SW 1271 (cell line): ENCODE results near the gene ACY1.

Source experiments
- DNase-seq, 2 experiments: peaks; one replicate each; lab custom pipeline; 2025; lab: John Stamatoyannopoulos, UW

ACY1 gene

DNA sequence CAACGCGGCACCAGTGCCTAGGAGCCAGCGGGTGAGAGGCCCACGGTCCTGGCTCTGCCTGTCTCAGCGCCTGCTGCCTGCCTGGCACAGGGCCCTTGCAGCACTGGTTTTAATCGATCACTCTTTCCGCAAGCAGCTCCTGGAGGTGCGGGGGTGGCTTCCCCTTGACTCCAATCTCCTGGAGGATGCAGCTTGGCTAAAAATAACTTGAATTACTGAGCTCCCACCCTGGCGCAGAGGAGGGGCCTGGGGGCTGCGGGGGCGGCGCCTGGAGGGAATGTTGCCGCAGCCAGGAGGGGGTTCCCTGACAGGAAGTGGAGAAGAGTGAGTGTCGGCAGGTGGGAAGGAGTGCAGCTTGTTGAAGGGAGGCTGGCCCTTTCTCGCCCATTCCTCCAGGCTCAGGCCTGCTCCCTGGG is 22.2 kb downstream of the ACY1 start:
- no peak for DNase-seq

DNA sequence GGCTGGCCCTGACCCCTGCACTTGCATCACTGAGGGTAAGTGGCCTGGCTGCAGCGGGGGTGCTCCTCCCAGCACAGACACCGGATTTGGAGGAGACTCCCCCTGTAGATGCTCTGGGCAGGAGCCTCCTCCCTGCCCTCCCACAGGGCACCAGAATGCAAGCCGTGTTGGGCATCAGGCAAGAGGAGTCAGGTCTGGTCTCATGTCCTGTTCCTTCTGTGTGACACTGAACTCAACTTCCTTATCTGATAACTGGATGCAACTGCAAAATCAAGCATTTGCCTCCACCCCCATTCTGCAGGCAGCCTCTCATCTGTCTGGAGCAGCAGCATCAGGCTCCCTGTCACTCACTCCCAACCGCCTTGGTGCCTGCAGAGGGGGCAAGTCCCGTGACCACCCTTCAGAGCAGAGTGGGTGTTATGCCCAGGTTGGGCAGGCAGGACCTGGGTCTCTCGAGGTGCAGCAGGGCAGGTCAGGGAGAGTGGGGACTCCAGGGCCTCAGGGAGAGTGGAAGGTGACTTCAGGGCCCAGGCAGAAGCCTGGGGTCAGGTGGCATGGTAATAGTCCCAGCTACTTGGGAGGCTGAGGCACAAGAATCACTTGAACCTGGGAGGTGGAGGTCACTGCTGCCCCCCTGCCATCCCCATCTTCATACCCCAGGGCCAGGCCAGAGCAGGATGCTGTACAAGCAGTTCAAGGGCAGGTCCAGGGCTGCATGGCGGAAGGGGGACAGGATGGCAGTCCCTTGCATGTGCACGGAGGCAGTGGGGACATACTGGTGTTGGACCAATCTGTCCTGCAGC is 22.9 kb downstream of the ACY1 start:
- no peak for DNase-seq

DNA sequence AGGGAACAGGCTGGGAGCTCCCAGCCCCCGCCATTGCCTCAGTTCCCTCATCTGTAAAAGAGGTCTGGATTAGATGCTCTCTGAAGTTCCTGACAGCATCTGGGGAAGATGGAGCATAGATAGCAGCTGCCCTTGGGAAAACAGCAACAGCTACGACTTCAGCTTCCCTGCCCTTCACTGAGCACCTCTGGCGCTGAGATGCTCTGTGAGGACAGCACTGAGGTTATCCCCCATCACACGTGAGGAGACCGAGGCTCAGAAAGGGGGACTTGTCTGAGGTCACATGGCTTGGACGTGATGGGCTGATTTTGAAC is 23.4 kb downstream of the ACY1 start:
- DNase-seq, result no peak

DNA sequence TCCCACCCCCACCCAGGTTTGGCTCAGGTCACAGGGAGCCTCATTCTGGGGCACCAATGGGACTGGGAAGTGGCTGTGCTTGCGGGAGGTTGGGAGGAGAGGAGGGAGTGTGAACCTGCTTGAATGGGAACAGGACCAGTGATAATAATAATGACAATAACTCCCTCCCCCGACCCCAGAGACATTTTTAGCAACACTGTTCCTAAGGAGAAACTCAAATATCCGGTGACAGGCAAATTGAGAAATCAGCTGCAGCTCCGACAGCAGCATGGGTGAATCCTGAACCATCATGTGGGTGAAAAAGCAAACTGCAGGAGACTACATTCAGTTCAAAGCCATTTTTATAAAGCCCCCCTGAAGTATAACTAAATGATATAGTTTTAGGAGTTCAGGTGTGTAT is 24.0 kb downstream of the ACY1 start:
- DNase-seq, result no peak

DNA sequence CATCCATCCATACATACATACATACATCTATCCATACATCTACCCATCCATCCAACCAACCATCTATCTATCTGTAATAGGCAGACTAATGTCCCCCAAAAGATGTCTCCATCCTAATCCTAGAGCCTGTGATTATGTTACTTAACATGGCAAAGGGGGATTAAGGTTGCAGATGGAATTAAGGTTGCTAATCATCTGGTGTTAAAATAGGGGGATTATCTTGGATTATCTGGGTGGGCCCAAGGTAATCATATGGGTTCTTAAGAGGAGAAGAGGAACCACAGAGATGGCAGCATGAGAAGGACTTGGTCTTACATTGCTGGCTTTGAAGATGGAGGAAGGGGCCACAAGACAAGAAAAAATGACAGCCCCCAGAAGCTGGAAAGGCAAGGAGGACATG is 27.1 kb downstream of the ACY1 start:
- DNase-seq, result no peak

DNA sequence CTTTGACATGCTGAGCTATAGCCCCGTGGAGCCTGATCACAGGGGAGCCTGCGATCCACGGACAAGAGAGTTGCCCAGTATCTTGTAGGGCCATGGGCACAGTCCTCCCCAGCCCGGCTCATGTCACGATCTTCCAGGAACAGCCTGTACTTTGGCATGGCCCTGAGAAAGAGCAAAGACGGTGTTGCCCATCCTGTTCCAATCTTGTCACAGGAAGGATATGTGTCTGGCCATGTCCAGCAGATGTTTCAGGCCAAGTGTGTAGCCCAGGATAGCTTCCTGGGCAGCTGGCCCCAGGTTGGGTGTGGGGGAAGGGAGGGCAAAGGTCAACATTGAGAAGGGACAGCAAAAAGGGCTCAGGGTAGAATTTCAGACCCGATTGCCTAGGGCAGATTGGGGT is 29.4 kb downstream of the ACY1 start:
- no peak for DNase-seq

DNA sequence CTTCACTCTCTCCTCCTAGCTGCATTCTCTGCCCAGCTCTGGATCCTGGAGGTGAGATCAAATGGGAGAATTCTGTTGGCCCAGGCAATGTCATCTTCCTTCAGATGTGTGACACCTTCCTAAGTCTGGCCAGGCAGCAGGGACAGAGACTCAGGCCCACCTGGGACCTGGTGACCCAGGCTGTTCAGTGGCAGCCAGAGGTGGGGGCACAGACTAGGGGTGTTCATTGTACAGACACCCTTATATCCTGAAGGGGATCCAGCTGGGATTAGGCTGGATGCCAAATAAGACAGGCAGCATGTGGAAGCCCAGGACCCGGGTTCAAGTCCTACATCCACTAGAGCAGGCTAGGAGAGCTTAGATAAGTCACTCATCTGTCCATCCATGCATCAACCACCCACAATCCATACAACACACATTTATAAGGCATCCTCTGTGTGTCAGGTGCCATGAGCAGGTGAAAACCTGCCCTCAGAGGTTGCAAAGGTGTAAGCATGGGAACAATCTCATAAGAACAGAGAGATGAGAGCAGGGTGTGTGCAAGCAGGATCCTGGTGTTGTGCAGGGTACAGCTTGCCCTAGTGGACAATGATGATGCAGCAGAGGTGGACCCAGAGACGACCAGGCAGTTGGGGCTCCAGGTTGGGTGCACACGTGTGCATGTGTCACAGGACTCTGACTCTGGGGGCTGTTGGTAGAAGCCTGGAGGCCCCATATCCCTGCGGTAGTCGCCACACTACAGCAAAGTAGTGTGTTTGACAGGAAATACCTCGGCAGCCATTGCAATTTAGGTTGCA is 30.7 kb downstream of the ACY1 start:
- DNase-seq, result no peak

DNA sequence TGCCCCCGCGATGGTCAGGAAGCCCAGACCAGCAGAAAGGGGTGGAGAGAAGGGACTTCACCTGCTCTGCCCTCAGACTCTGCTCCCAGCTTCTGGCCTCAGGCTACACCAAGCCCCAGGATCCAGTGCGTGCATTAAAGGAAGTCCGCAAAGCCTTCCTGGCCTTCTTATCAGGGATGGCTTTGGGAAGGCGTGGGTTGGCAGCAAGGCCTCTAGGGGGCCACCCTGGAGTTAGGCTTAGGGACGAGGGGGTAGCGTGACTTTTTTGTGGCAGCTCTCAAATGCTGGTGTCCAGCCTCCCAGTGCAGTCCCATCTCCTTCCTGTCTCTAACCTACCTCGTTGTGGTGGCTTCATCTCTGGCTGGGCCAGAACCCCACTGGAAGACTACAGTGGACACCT is 31.3 kb downstream of the ACY1 start:
- DNase-seq, result no peak

DNA sequence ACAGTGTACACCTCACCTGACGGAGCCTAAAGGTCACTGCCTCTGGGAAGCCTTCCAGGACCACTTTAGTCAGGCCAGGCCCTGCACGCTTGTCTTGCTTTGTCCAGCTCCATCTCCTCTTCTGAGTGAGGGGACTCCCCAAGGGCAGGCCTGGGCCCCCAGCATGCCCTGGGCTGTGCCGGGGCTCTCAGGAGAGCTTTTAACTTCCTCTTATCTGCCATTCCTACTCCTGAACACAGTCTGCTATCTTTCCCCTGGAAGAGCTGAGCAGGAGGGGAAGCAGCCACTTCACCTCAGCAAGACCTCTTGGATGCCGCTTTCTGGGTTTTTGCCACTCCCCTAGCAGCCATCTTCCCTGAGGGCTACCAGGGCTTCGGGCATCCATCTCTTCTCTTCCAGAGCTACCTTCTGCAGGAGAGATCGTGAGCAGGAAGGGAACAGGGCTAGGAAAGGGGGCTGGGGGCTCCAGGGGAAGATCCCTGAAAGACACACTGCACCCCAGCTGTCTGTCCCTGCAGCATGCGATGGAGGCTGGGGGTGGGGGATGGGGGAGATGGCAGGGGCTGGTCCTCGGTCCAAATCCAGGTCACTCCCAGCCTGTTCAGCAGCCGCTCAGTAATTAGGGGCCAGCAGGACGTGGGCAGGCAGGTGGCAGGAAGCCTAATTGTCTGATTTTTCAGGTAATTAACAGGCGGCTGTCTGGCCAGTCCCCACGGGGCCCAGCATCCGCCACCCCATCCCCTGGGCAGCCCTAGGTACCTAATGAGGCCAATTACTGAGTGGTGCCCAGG is 32.3 kb downstream of the ACY1 start:
- DNase-seq, result no peak

DNA sequence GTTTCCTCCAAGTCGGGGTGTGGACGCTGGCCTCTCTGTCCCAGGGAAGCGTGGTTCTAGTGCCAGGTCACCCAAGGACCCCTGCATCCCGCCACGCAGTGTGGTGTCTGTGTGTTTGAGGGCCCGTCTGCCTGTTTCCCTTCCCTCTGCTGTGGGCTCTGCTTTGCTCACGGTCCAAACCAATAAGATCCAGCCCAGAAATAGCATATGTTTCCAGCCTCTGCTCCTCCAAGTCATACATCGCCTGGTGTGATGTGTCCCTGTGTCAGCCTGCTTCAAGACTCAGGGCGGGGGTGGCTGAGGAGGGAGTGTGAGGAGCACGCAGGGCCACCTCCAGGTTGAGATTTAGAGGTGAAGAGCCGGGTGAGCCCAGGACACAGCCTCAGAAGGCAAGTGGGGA is 34.3 kb downstream of the ACY1 start:
- DNase-seq, result no peak

DNA sequence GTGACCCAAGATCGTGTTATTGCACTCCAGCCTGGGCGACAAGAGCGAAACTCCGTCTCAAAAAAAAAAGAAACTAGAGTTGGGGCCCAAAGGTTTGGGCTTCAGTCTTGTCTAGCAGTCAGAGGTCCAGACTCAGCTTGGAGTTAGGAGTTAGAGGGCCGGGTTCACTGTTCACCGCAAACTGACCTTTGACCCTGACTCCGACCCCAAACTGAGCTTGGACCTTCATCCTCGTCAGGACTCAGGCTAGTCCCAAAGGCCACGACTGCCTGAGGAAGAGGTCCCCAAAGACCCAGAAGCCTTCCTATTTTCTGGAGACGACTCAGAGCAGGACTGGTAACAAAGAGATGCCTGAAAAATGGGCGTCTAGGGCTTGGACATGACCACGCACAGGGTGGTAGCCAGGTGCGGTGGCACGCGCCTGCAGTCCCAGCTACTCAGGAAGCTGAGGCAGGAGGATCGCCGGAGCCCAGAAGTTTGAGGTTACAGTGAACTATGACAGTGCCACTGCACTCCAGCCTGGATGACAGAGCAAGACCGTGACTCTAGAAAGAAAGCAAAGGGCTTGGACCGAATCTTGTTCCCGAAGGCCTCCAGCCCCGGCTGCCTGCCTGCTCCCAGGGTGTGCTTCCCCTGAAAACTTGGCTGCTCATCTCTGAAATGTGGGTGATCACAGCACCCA is 35.1 kb downstream of the ACY1 start:
- no peak for DNase-seq

DNA sequence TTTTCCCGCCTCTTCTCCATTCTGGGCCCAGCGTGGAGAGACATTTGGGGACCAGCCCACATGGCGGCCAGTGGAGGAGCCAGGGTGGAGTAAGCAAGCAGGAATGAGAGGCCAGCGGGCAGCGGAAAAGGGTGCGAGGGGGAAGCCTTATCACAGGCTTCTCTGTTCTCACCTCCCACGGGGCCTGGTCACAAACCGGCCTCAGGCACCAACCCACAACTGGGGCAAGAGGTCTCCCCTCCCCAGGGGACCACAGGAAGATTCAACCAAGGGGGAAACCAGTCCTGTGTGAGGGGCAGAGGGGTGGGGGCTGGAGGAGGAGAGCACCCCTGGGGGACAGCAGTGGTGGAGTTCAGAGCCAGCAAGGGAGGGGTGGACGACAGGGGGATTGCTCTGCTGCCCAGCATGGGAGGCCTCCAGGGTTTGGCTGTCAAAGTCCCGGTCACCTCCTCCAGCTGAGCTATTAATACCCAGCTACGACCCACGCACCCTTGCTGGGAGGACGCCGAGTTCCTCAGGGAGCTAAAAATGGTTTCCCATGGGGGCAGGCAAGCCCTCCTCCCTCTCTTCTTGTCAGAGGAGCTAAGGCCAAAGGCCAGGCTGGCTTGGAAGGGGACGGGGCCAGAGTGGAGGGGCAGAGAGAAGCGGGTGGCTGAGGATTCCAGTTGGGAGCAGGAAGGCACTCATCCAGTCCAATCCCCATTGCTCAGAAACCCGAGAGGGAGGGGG is 36.2 kb downstream of the ACY1 start:
- no peak for DNase-seq

DNA sequence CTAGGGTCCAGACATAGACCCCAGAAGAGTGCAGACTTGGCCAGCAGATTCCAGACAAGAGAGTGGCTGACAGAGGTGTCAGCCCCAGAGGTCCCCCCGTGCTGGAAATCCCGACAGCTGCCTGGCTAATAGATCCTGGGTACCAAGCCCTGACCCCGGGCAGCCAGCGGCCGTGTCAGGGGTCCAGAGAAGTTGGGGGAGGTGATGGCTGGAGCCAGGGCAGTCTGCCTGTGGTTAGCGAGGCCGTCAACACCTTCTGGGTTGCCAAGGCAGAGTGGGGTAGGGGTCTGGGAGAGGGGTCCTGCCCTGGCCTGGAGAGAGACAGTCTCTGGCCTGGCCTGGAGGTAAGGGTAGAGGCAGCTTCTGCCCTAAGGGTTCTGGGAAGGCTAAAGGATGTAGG is 37.5 kb downstream of the ACY1 start:
- DNase-seq, result no peak

DNA sequence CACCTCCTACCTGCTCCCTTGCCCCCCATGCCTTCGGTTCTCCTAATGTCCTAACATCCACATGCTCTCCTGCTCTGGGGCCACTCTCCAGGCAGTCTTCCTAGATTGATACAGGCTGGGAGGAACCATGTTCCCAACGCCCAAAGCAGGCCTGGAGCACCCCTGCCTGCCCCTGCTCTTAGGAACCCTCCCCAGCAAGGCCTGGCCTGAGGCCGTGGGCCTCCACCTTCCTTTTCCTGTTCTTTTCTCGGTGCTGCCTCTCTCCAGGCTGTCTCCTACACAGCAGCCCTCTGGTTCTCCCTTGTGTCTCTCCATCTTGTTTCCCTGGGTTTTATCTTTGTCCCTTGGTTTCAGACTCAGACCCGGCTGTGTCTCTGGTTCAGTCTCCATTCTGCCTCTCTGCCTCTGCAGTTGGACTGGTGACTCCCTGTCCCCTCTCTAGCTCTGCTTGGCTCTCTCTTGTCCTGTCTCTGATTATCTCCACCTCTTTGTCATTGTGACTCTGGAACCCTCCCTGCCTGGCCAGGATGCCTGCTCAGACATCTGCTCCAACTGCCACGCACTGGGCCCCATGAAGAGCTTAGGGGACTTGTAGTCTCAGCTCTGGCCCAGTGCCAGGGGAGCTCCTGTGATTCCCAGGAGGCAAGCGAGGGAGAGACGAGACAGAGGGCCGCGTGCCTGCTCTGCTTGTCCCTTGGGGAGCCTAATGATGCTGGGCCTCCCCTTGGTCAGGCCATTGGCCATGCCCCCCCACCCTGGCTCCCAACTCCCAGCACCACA is 38.3 kb downstream of the ACY1 start:
- no peak for DNase-seq

DNA sequence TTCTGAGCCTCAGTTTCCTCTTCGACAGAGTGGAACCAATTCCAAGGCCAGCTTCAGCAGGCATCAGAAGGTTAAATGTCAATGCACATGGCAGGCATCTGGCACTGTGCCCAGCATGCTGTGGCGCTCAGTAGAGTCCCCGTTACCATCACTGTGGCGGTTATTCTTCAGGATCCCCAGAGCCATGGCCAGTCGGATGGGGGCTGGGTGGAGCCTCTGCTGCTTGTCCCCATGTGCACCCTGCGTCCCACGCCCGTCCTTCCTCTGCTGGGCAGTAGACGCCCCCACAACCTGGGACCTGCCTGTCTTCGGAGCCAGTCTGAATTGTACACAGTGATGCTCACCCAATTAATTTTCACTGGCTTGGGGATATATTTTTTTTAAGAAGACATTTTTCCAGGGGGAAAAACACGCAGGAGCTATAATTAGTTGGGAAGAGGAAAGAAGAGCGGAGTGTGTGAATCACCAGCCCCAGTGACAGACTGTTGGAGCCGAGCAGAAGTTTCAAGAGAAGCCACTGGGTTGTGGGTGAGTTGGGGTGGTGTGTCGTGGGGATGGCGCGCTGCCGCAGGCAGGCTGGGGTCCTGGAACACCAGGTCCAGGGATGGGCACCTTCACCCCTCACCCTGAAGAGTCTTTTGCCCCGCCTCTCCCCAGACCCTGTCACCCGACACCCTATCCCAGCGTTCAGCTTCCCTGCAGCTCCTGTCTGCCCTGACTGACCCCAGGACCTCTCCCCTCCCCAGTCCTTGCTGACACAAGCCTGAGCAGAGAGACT is 39.2 kb downstream of the ACY1 start:
- no peak for DNase-seq

DNA sequence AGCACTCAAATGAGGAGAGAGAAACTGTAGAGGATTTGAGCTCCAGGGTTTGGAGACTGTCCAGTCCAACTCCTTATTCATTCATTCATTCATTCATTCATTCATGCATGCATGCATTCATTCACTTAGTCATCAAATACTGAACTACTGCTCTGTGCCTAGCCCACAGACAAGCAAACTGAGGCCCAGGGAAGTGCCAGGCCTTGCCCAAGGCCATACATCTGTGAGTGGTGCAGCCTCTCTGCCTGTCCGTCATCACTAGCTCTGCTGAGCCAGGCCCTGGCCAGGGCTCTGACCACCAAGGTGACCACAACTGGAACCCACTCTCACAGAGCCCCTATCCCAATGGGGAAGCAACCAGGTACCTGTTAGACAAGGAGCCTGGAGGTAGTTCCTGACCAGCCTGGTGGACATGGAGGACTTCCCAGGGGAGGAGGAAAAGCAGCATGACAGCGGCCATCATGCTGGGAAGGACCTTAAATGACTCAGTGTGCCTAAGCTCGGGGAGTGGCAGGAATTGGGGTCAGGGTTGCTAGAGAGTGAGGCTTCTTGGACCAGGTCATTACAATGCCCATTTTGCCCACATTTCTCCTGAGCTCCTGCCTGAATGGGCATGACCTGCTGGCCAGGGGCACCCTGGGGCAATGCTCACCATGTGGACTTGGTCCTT is 39.9 kb downstream of the ACY1 start:
- no peak for DNase-seq

DNA sequence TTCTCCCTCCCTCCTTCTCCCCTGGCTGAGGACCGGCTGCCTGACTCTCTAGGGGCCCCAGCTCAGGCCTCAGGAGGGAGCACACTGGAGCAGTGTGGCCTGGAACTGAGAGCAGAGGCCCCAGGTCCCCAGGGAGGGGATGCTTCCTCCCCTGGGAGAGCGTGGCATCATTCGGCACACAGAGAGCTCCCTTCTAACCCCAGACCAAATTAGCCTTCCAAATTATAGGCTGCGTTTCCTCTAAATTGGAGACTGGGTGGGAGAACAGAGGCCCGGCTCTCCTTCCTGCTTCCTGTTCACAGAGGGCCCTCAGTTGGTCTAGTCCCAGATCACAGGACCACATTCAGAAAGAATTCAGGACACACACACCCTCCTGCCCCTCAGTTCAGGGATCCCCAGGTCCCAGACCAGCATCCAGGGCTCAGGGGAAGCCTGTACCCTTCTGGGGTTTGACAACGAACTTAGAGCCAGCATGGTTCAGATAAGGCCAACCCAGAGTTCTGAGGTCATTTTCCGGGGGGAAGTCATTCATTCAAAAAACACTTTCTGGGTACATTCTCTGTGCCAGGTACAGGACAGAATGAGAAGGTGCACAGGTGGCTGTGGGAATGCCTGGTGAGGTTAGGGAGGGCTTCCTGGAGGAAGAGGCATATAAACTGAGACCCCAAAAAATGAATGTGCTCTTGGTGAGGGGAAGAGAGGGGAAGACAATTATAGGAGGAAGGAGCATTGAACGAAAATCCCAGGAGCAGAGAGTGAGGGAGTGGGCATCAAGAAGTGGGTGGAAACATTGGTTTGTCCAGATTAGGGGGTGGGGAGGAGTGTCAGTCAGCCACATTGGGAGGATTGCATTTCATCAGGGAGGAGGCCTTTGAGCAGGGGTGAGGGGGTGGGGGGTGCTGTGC is 40.8 kb downstream of the ACY1 start:
- no peak for DNase-seq

DNA sequence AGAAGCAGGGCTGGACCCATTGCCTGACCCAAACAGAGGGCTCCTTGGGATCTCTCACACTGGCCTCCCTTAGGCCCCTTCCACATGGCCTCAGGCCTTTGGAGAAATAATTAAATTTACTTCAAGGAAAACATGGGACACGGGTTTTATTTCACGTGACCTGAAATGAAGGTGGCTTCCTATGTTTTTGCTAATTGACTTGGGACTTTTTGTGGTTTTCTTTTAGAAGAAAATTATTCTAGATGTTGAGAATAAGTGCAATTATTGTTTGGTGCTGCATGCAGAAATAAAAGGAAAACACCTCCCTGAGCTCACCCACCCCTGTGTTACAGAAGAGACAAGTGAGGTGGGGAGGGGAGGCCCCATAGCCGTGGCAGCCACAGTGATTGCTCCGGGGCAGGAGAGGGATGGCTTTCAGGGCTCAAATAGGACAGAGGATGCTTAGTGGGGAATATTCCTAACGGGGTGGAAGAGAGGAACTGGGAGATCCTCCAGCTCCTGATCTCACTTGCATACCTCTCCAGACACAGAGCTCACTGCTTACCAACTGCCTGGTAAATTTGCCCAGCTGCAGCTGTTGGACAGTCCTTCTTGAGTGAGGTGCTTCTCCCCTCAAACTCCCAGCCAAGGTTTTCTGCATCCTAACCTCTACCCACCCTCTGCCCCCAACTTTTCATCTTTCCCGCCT is 41.6 kb downstream of the ACY1 start:
- no peak for DNase-seq
